Activated CD8-positive, alpha-beta memory T cell treated with anti-CD3 and anti-CD28 coated beads, Interleukin-2, amount 50 U/mL, for 24 hours (primary cell): ENCODE measurements around the gene PAXX.

Experiments
- DNase-seq: peaks from one replicate; pipeline ENCODE4 v3.0.0-alpha.2; 2020; ENCODE audit errors: extremely low read depth

PAXX gene

DNA sequence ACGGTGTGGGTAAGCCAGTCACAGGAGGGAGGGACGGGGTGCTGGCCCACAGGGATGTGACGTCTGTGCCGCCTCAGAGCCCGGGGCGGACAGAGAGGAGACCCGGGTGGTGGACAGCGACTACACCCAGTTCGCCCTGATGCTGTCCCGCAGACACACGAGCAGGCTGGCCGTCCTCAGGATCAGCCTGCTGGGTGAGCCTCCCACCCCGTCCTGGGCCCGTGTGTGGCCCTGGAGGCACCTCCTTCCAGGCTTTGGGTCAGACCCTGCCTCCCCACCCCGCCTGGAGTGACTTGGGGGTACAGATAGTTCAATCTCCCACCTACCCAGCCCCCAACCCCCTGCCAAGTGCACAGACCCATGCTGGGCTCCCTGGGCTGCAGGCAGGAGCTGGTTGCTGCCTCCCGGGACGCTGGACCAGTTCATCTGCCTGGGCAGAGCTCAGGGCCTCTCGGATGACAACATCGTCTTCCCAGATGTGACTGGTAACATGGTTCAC lies 38.4 kb upstream of the PAXX start:
- DNase-seq = no peak

DNA sequence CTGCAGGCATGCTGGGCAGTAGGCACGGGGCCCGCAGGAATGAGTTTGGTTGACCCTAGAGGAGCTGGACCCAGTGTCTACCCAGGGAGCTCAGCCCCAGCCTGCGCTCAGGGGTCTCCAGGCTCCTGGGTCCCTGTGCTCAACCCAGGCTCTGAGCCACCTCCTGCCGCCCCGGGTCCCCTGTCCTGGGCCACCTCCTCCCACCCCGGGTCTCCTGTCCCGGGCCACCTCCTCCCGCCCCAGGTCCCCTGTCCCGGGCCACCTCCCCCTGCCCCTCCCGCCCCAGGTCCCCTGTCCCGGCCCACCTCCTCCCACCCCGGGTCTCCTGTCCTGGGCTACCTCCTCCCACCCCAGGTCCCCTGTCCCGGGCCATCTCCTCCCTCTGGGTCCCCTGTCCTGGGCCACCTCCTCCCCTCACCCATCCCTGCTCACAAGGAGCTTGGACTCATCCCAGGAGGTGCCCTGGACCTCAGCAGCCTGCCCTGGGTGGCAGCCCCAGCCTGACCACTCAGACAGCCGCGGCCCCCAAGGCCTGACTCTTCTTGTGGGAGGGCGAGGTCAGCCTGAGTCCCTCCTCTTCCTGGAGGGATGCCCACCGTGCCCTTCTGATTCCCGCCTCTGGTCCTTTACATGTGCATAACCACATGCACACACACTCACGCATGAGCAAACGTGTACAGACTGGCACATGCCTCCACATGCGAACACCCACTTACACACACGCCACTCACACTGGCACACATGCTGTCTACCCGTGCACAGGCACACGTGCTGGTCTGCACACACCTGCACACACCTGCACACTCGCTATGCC lies 37.7 kb upstream of the PAXX start:
- no peak for DNase-seq

DNA sequence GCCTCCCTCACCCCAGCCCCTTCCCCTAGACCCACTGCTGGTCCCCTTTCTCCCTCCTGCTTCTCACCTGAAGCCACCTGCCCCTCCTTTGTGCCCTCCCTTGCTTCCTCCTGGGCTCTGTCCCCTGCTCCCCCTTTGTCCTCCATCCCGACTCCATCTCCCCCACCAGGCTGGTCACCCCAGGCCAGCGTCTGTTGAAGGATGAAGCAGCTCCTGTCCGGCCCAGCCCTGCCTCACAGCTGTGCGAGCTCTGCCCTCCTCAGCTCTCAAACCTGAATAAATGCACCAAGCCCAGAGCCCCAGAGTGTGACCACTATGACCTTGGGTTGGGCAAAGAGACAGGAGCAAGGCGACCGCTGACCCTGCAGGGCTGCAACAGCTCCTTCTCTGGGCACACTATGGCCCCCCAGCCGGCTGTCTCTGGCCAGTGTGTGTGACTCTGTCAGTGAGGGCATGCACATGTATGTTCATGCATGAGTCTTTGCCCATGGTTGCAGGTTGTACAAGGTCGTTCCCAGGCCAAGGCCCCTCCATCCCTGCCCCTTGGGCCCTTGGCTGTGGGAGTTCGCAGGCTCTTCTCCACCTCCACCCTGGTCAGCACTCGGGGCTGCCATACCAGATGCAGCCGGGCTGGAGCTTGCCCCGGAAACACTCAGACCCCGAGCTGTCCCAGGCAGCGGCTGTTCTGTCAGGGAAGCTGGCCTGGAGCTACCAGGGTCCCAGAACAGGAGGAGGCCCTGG lies 36.9 kb upstream of the PAXX start:
- no peak for DNase-seq

DNA sequence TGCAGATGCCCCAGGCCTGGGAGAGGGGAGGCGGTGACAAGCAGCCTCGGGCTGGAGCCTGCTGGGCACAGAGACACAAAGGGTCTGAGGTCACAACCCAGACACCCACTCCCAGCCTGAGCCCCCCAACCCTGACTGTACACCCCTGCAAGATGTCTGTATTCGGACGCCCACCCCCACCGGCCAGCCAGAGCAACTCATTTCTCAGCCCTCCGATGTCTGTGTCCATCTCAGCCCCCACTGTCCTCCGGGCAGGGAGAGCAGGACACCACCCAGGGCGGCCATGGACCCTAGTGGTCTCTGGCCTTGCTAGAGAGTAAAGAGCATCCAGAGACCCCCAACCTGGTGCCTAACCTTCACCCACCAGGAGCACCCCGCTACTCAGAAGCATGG lies 36.3 kb upstream of the PAXX start:
- DNase-seq = no peak

DNA sequence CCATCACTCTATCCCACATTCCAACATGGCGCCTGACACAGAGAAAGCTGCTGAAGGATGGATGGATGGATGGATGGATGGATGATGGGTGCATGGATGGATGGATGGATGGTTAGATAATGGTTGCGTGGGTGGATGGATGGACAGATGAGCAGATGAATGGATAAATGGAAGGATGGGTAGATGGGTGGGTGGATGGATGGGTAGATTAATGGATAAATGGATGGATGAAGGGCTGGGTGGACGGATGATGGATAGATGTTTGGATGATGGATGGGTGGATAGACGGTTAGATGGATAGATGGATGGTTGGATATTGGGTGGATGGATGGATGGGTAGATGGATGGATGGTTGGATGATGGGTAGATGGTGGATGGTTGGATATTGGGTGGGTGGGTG lies 35.6 kb upstream of the PAXX start:
- DNase-seq = no peak

DNA sequence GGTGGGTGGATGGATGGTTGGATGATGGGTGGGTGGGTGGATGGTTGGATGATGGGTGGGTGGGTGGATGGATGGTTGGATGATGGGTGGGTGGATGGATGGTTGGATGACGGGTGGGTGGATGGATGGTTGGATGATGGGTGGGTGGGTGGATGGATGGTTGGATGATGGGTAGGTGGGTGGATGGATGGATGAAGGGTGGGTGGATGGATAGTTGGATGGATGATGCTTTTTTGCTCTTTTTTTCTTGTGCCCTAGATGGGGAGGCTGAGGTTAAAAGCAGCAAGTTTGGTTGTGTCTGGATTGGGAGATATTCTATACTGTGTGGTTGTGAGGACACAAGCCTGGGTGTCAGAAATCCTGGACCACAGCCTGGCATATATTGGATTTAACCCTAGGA lies 34.8 kb upstream of the PAXX start:
- DNase-seq = no peak

DNA sequence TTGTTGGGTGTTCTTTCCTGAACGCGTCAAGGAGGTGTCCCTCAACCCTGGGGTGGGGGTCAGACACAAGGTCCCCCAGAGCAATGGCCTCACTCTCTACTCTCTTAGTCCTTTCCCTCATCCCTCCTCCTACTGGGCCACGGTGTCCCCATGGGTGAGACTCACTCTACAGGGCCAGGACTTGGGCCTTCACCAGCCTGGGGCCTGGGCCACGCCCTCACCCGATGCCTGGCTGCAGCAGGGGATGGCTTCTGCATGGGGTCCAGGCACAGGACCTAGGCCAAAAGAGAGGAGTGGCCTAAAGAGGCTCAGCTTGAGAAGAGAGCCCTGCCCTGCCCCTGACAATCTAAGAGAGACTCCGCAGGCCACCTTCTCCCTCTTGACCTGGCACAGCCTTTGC lies 34.3 kb upstream of the PAXX start:
- DNase-seq = no peak

DNA sequence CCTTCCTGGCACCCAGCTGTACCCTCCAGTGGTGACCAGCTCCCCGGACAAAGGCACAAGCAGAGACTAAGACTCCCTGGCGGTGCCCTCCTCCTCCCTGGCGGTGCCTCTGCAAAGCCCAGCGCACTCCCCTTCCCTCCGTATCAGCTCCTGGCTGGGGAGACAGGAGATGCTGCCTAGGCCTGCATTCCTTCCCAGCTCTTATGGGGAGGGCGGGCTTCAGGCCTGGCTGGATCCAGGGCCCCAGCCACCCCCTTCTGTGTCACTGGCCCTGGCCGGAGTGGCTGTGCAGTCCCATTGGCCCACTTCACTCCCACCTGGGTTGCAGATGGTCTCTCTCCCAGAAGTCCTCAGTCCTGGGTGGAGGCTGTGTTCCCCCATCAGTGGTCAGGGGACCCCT lies 33.7 kb upstream of the PAXX start:
- DNase-seq = no peak

DNA sequence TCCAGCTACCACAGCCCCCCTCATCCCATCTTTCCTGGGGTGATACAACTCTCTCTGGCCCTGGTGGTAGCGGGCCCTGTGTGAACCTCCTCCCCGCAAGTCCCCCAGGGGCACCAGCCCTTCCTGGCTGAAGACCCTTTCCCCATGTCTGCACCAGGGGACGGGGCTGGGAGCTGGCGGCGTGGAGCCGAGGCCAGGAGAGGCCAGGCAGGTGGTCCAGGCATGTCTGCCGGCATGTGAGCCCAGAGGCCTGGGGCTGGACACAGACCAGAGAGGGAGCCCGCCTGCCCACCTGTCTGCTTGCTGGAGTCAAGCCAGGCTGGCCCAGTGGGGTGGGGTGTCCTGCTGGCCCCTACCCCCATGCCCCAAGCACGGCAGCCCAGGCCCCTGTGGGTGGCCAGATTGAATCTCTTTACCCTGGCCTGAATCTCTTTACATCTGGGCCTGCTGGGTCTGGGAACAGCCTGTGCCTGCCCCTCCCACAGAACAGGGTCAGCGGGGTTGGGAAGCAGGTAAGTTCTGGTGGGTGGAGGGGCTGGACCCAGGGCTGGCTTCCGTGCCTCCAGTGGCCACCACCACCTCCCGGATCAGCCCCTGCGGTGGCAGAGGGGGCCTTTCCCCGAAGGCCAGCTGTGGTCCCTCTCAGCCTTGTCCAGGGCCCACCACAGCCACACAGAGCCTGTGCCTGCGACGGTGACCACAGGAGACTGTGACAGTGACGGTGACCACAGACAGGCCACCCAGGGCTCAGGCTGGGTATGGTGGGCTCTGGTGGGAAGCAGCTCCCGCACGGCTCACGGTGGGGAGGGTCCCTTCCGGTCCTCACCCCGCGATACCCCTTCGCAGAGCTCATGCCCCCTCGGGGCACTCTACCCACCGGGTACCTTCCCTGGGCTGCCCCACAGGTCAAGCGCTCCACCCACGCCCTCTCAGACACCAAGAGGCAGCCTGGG lies 33.0 kb upstream of the PAXX start:
- DNase-seq = no peak

DNA sequence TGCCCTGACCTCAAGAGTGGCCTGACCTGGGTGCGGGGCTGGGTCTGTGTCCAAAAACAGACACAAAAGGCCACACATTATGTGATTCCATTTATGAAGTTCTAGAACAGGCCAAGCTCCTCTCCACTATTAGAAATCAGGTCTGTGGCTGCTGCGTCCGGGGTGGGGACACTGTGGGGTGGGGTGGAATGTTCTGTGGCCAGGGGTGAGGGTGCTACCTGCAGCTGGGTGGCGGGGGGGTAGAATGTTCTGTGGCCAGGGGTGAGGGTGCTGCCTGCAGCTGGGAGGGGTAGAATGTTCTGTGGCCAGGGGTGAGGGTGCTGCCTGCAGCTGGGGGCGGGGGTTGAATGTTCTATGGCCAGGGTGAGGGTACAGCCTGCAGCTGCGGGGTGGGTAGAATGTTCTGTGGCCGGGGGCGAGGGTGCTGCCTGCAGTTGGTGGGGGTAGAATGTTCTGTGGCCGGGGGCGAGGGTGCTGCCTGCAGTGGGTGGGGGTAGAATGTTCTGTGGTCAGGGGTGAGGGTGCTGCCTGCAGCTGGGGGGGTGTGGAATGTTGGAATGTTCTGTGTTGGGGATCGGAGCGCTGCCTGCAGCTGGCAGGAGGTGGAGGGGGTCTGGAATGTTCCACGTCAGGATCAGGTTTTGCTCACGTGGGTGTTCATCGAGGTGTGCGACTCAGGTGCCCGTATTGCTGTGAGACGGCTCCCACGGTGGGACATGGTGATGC lies 31.8 kb upstream of the PAXX start:
- DNase-seq = no peak

DNA sequence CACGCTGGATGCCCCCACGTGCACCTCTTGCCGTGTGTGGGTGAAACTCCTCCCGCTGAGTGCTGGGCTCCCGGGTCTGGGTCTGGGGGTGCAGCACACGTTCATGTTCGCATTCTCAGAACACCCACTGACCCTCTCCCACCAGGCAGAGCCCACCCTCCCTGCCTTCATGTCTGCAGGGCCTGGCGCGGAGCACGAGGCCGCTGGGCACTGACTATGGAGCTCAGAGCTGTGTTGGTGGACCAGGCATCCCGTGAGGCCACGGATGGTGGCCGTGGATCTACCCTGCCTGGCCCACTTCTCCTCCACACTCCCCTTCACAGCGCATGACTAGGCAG lies 31.3 kb upstream of the PAXX start:
- no peak for DNase-seq

DNA sequence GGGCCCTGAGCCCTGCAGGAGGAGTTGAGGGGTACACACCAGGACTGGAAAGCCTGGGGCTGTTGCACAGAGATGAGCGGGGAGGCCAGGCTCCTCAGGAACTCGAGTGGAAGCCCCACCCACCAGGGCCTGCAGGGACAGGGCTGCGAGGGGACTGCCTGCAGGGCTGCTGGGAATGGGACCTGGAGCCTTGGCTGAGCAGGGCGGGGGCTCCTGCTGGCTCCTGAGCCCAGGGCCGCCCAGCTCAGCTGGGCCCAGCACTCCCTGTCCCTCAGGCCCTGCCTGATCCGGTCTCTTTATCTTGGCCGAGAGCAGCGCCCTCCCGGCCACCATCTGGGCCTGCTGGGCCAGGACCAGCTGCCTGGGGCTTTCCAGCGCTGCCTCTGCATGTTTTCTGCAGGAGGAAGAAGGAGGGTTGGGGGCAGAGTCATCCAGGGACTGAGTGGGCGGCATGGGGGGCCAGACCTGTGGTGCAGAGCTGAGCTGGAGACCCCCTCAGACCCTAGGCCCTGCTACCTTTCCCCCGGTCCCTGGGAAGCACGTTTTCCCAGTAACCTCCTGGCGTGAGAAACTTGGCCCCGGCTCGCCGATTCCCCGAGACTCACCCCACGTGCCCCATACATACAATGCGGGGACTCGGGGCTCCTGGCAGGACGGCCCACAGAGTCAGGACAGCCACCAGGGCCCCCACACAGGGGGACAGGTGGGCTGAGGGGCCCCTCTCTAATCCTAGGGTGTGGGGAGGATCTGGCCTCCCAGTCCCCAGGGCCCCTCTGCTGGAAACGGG lies 30.8 kb upstream of the PAXX start:
- no peak for DNase-seq

DNA sequence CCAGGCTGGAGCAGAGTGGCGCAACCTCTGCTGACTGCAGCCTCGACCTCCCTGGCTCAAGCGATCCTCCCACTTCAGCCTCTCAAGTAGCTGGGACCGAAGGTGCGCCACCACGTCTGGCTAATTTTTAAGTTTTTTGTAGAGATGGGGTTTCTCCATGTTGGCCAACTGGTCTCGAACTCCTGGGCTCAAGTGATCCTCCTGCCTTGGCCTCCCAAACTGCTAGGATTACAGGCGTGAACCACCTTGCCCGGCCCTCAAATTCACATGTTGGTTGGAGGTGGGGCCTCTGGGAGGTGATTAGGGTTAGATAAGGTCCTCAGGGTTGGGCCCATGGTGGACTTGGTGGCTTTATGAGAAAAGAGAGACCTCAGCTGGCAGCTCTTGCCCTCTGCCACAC lies 30.1 kb upstream of the PAXX start:
- no peak for DNase-seq

DNA sequence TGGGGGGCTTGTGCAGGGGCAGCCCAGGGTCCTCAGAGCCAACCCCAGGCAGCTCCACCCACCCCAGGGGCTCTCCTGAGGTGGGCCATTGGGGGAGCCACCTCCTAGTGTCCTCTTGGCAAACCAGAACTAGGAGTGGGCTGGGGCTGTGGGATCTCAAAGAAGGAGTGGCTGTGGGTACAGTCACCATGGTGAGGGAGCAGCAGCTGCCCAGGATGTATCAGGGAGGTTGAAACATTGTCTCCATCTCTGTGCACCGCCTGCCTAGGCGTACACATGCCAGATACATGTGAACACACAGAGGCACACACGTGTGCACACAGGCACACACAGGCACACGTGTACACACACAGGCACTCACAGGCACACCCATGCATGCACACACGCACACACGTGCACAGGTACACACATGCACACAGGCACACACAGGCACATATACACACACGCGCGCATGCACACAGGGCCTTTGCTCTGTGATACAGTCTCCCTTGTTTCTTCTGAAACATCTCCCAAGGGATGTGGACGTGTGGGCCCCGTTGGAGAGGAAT lies 29.4 kb upstream of the PAXX start:
- no peak for DNase-seq

DNA sequence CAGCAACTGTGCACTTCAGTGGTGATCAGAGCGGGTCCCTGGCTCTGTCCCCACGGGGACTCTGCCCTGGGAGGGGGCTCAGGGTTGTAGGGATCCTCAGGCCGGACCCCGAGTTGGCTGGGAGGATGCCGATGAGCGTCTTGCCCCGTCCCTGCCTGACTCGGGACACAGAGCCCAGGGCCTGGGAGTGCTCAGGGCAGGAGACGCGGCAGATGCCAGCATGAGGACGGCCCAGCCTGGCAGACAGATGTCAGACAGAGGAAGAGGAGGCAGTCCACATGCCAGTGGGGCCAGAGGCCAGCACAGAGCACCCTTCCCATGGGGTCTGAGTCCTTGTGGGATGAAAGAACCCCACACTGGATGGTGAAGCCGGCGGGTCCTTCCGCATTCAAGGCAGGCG lies 28.9 kb upstream of the PAXX start:
- DNase-seq = no peak

DNA sequence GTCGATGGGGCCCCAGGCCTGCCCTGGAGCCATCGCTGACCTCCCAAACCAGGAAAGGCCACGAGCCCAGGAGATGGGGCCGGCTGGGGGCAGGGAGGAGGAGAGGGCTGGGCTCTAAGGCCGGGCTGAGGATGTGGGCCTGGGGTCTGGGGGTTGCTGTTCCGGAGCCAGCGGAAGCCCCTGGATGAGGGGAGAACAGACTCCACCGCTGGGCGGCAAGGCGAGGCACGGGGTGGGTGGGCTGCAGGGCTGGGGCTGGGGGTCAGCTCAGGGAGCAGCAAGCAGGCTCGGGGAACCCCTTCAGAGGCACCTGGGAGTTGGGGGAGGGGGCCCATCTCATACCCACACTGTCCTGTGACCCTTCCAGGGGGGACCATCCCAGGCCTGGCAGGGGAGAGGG lies 28.5 kb upstream of the PAXX start:
- no peak for DNase-seq

DNA sequence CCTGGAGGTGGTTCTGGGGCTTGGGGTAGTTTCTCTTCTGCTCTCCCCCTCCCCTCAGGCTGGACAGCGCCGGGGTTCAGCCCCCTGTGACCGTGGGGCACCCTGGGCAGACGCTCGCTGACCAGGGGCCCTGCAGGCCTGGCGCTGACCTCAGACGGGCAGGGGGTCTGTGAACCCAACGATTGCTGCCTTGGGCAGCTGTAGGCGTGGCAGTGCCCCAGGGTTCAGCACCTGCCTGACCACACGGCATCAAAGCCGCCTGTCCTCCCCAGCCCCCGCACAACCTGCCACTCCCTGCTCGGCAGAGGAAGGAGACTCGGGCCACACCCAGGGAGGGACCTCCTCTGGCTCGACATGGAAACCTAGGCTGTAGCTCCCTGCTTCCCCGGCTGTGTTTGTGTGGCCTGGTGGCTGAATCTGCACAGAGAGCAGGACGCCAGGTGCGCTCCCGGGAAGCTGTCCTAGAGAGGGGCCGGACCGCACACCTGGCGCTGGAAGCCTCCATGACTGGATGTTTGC lies 28.0 kb upstream of the PAXX start:
- no peak for DNase-seq

DNA sequence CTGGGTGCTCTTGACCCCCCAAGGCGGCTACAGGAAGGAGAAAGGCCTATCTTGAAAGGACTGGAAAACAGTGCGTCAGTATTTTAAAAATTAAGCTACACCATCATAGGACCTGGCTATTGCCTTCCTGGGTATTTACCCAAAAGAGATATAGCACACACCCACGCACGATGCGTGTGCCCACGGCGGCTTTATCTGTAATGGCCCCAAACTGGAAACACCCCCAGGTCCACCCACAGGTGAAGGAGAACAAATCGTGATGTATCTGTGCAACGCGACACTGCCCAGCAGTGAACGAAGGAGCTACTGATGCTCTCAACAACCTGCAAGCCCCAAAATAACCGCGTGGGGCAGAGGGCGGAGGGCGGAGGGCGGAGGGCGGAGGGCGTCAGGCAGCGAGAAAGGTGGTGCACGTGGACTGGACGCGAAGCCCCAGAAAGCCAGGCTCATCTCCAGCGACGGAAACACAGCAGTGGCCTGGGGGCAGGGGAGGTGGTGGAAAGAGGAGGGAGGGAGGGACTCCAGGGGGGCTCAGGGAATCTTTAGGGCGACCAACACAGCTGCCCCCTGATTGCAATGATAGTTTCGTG lies 27.3 kb upstream of the PAXX start:
- no peak for DNase-seq

DNA sequence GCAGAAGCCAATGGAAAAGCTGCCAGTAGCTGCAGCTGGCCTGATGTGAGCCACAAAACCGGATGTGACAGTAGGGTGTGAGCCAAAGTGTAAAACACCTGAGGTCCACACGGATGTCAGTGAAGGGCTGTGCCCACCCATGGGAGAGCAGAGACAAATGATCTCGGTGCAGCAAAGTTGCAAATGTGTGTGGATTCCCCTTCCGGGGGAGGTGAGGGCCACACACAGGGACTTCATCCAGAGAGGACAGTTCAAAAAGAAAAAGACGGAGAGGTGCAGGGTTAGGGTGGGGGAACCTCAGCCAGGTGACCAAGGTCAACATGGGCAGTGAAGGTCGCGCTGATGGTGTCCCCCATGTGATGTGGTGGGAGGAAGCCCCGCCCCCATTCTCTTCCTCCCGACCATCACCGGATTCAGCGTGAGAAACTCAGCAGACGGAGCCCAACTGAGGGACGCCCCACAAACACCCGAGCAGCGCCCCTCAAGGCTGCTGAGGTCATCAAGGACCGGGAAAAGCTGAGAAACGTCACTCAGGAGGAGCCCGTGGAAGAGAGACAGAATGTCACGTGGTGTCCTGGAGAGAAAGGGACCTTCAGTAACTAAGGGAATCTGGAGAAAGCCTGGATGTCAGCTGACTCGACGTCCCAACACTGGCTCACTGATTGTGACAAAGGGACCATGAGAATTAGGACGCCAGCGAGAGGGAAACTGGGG lies 26.3 kb upstream of the PAXX start:
- DNase-seq = no peak
